LNCaP clone FGC (cell line): ENCODE results near the gene SPINK5.

Source experiments
- DNase-seq: peaks from one replicate; pipeline ENCODE4 v3.0.0-alpha.2; 2011; ENCODE audit warnings: low read depth
- H3K4me3 ChIP-seq: 2 replicates; pipeline ENCODE4 v1.5.1; 2011; ENCODE audit warnings: mild to moderate bottlenecking, low read depth, low read length, control low read depth
- CTCF ChIP-seq: IDR thresholded peaks from 2 replicates; pipeline ENCODE4 v1.5.1; 2012; ENCODE audit warnings: mild to moderate bottlenecking; ENCODE audit not compliant: control insufficient read depth, insufficient read depth; ENCODE audit errors: extremely low read depth

The SPINK5 gene

DNA sequence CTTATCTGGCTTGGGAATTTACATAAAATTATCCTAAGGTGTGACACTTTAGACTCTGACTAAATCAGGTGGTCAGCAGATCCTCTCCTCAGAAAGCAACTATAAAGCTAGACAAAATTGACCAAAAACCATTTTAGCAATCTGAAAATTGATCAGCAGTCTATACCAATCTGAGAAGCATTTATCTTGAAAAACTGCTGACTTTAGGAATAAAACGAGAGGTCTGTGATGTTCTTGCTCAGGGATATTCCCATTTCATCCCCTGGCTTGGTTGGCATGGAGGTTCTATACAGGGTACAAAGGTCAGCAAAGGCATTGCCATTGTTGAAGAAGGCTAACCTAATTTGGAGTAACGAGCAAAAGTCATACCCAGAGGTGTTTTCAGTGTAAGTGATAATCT is 11.7 kb downstream of the SPINK5 start:
- TF ChIP-seq CTCF, result no peak
- no peak overlapping the region for H3K4me3 ChIP-seq
- DNase-seq, result no peak

GRCh38 chr5:148083203-148083602 is 19.4 kb downstream of the SPINK5 start:
- no peak for TF ChIP-seq CTCF
- no peak for DNase-seq
- H3K4me3 ChIP-seq, result no peak overlapping the region

DNA sequence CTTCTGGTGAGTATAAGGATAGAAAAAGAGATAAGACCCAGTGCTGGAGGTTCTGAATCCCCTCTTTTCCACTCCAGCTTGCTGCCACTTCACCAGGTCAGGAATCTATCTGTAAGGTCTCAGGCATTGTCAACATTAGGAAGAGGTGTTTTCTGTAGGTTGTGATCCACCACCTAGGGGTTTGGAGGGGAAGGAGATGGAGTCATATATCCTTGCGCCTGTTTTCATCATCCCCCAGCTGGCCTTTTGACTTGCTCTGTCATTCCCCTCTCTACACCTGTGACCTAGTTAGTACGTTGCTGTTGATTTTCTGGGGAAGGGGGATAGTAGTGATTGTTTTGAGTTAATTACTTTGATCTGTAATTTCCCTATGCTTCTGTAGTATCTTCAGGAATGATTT is 20.5 kb downstream of the SPINK5 start:
- TF ChIP-seq CTCF, result no peak

GRCh38 chr5:148085310-148085709 is 21.5 kb downstream of the SPINK5 start:
- DNase-seq, result no peak
- H3K4me3 ChIP-seq, result no peak overlapping the region
- TF ChIP-seq CTCF, result no peak

More for the DNA sequence above, 20.5 kb downstream of the SPINK5 start:
- no peak overlapping the region for H3K4me3 ChIP-seq
- no peak for DNase-seq

- TF ChIP-seq CTCF, result no peak
- H3K4me3 ChIP-seq, result no peak overlapping the region
- no peak for DNase-seq
Observed at GRCh38 chr5:148085977-148086705, 22.4 kb downstream of the SPINK5 start.

- H3K4me3 ChIP-seq, result no peak overlapping the region
- no peak for DNase-seq
- no peak for TF ChIP-seq CTCF
Observed at GRCh38 chr5:148090146-148090772, 26.5 kb downstream of the SPINK5 start.

- DNase-seq, result no peak
- TF ChIP-seq CTCF, result no peak
- H3K4me3 ChIP-seq, result no peak overlapping the region
Observed at GRCh38 chr5:148090773-148091250, 27.0 kb downstream of the SPINK5 start.
